Cardiac muscle cell (in vitro differentiated cells and primary cell): ENCODE data around the gene ZIK1. TPM values are rescaled to one million over a fixed set of nuclear protein-coding genes. Genes with fewer than 3 reads are reported as not detected.

Experiments
- DNase-seq, 2 donors: peaks; one replicate each; pipeline versions ENCODE4 v3.0.0 to v3.0.0-alpha.2; 2010 to 2017; ENCODE audit warnings: low read depth in 1 of 2, low spot score in 1 of 2
- H3K27ac ChIP-seq: fragments of 200-600 bp; sonication (generic); 2 replicates; pipeline ENCODE4 v1.5.1; 2016
- H3K27me3 ChIP-seq: fragments of 200-600 bp; sonication (generic); 2 replicates; pipeline ENCODE4 v1.6.0; 2016; ENCODE audit warnings: control low read depth
- H3K36me3 ChIP-seq: fragments of 200-600 bp; sonication (generic); 2 replicates; pipeline ENCODE4 v1.5.1; 2016; ENCODE audit warnings: control low read depth
- H3K4me1 ChIP-seq: fragments of 200-600 bp; sonication (generic); 2 replicates; pipeline ENCODE4 v1.8.1; 2017; ENCODE audit warnings: low read depth, mild to moderate bottlenecking, mixed run types
- H3K4me3 ChIP-seq: fragments of 200-600 bp; sonication (generic); 2 replicates; pipeline ENCODE4 v1.5.1; 2016; ENCODE audit warnings: mild to moderate bottlenecking
- H3K9me3 ChIP-seq: fragments of 200-600 bp; sonication (generic); 2 replicates; pipeline ENCODE4 v1.5.1; 2017; ENCODE audit warnings: low read depth, mild to moderate bottlenecking, control low read depth
- polyA plus RNA-seq: library from polyadenylated mRNA; unstranded; fragments of >200 nt; fragmentation: Nextera tagmentation; extraction: Ambion mirVana; gene quantifications from 2 replicates; pipeline ENCODE4 v1.2.1, GENCODE V29; 2016
- total RNA-seq: library from RNA; depleted of rRNA; stranded (reverse); fragments of >200 nt; gene quantifications from 2 replicates; pipeline ENCODE4 v1.2.3, GENCODE V29; 2016
- TF ChIP-seq, protein P1 (sequence below): IDR thresholded peaks from 2 replicates; pipeline ENCODE4 v1.5.1; 2012; ENCODE audit warnings: low read depth, mild to moderate bottlenecking, low read length

ZIK1 gene
- total and polyA plus RNA-seq, 2 experiments from 2014 or later = 13.9 to 18.2 TPM

DNA sequence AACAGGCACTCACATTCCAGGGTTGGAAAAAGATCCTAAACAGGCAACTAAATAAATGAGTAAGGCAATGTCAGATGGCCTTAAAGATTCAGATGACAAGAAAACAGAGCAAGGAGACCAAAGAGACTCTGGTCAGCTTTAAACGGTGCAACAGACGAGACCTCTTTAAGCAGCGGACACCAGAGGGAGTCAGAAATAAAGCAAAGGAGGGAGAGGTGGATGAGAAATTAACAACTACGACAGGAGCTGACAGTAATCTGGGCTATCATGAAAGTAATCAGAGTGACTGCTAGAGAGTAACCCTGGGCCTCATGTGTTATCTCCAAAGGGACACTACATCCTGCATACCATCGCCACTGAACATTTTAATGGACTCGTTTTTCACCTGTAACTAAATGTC, 25.4 kb upstream of the ZIK1 start:
- peak overlapping the region; percentile 71 for H3K27ac ChIP-seq
- peak; percentile 23 for DNase-seq

GRCh38 chr19:57559008-57559403, 24.9 kb upstream of the ZIK1 start:
- DNase-seq = peak; percentile 35 to 41
- TF ChIP-seq, protein P1, sequence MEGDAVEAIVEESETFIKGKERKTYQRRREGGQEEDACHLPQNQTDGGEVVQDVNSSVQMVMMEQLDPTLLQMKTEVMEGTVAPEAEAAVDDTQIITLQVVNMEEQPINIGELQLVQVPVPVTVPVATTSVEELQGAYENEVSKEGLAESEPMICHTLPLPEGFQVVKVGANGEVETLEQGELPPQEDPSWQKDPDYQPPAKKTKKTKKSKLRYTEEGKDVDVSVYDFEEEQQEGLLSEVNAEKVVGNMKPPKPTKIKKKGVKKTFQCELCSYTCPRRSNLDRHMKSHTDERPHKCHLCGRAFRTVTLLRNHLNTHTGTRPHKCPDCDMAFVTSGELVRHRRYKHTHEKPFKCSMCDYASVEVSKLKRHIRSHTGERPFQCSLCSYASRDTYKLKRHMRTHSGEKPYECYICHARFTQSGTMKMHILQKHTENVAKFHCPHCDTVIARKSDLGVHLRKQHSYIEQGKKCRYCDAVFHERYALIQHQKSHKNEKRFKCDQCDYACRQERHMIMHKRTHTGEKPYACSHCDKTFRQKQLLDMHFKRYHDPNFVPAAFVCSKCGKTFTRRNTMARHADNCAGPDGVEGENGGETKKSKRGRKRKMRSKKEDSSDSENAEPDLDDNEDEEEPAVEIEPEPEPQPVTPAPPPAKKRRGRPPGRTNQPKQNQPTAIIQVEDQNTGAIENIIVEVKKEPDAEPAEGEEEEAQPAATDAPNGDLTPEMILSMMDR = no peak
- peak overlapping the region; percentile 71 for H3K27ac ChIP-seq

More for the DNA sequence above, 25.4 kb upstream of the ZIK1 start:
- Histone ChIP-seq H3K27me3 (no peaks in the 10 kb centered on the region), H3K9me3 (no peaks in the 10 kb centered on the region), H3K36me3 (peaks cover 18% of the 10 kb centered on the region), H3K4me1 (peaks cover 16% of the 10 kb centered on the region), H3K4me3 (peak overlapping the region; percentile 84)
- TF ChIP-seq, protein P1 = peak; percentile 10

DNA sequence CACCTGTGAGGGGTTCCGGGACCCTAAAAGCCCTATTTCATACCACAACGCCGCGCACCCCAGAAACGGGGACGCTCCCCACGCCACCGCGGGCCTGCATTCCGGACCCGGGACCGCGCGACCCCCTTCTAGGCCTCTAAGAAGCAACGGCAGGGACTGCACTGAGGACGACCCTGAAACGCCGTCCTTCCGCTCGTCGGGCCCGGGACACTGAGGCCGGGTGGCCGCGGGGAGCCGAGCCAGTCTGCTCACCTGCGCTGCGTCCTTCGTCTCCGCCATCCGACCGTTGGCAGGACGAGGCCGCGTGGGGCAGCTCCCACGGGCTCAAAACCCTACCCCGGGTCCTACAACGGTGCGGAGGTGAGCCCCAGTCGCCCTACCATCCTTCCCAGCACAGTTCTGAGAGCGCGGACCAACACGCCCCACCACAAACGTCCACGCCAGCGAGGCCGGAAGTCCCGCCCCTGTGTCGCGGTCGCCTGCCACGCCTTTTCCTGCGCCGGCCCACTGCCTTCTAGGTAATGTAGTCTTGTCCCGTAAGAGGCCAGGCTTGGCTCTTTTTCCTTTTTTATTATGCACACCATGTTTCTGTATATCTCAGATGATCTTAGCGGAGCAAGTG, 24.4 kb upstream of the ZIK1 start, which contains the start of gene ZNF550:
ZNF550 (minus strand) TSS at position 460 of the 622 bp plus-strand sequence; CDS start at position 279, 181 bp downstream.
- Histone ChIP-seq H3K4me1 (peaks cover 16% of the 10 kb centered on the region), H3K4me3 (peak within 1 kb of the TSS; percentile 84), H3K36me3 (peaks cover 11% of the 10 kb centered on the region), H3K9me3 (no peaks in the 10 kb centered on the region), H3K27me3 (no peaks in the 10 kb centered on the region), H3K27ac (peak within 1 kb of the TSS; percentile 71)
- TF ChIP-seq, protein P1 = no peak
- DNase-seq = peak; percentile 92 to 93

More at GRCh38 chr19:57559008-57559403, 24.9 kb upstream of the ZIK1 start:
- Histone ChIP-seq H3K27me3 (no peaks in the 10 kb centered on the region), H3K36me3 (peaks cover 15% of the 10 kb centered on the region), H3K4me3 (peak overlapping the region; percentile 84), H3K4me1 (peaks cover 16% of the 10 kb centered on the region), H3K9me3 (no peaks in the 10 kb centered on the region)

DNA sequence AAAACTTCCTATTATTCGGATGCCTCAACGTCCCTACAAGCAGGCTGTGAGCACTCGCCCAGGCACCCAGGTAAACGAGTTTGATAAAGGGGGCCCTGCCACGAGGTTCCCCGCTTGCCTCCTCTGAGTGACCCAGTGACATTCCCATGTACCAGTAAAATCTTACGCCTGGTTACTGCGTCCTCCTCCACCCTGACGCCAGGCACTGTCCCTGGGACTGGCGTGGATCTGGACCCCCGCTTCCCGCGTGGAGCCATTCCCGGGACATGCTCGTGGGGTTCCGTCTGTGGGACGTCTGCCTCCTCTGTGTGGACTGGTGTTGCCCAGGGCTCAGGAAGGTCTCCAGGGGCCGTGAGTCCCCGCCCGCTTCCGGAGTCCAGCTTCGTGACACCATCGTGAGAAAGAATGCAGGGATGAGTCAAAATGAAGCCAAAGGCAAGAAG, 23.9 kb upstream of the ZIK1 start:
- no peaks in the 10 kb centered on the region for H3K9me3 ChIP-seq

GRCh38 chr19:57563547-57563946, 20.4 kb upstream of the ZIK1 start:
- Histone ChIP-seq H3K27me3 (no peaks in the 10 kb centered on the region), H3K4me1 (peaks cover under 1% of the 10 kb centered on the region), H3K4me3 (no peak overlapping the region), H3K36me3 (no peaks in the 10 kb centered on the region), H3K9me3 (no peaks in the 10 kb centered on the region), H3K27ac (no peak overlapping the region)
- no peak for DNase-seq
- TF ChIP-seq, protein P1 = no peak

More for the DNA sequence above, 23.9 kb upstream of the ZIK1 start:
- no peaks in the 10 kb centered on the region for H3K27me3 ChIP-seq
- H3K4me3 ChIP-seq = peak overlapping the region; percentile 84
- peak in 1 of 2 donors; percentile 73 for DNase-seq
- TF ChIP-seq, protein P1 = no peak
- H3K27ac ChIP-seq = no peak overlapping the region
- peaks cover 16% of the 10 kb centered on the region for H3K4me1 ChIP-seq
- peaks cover 6% of the 10 kb centered on the region for H3K36me3 ChIP-seq
